Activated effector memory CD4-positive, alpha-beta T cell treated with Interleukin-2 at 50 U/mL for 16 hours (primary cell): Measurements from ENCODE around the gene UGT3A2.
"Not testable (repeated sequence)": the region's sequence is repeated elsewhere in the genome, so short reads cannot be mapped to it uniquely, and the experiment has no call there.

Source experiments
- DNase-seq: peaks from one replicate; pipeline ENCODE4 v3.0.0-alpha.2; 2020

Gene UGT3A2

GRCh38 chr5:36049949-36050348 is 16.7 kb downstream of the UGT3A2 start:
- no peak for DNase-seq

- DNase-seq, result no peak
Measured at GRCh38 chr5:36047384-36048160, 19.1 kb downstream of the UGT3A2 start.

DNA sequence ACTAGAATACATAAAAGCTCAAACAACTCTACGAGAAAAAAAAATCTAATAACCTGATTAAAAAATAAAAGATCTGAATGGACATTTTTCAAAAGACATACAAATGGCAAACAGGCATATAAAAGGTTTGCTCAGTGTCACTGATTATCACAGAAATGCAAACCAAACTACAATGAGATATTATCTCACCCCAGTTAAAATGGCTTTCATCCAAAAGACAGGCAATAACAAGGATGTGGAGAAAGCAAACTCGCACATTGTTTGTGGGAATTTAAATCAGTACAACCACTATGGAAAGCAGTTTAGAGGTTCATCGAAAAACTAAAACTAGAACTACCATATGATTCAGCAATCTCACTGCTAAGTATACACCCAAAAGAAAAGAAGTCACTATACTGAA is 20.8 kb downstream of the UGT3A2 start:
- no peak for DNase-seq

- no peak for DNase-seq
Measured at GRCh38 chr5:36041537-36041845, 25.2 kb downstream of the UGT3A2 start.

- no peak for DNase-seq
Measured at GRCh38 chr5:36040651-36041536, 25.8 kb downstream of the UGT3A2 start.

- DNase-seq, result no peak
Measured at GRCh38 chr5:36035696-36036095, 31.0 kb downstream of the UGT3A2 start.

DNA sequence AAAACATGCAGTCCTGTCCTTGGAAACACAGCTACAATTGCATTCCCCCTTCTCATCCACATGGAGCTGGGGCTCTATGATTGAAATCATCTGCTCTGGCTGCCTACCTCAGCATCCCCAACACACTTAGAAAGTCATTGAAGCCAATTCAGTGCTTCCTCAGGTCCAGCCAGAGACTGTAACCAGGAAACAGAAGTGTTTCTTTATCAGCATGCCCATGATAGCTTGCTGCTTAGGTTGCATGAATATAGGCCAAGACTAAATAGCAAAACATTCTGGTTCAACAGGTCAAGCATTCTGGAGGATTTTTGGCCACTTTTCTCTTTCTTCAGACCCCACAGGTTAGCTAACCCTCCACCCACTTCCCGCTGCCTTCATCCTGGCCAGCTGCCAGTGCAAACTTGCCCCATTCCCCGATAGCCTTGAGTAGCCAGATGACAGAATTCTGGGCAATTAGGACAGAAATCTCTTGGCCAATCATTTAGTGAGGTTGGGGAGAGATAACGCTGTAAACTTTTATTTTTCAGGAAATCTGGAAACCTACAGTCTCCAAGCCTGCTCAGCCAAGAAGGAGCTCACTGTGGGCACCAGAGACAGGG is 32.0 kb downstream of the UGT3A2 start:
- not testable (repeated sequence) for DNase-seq

DNA sequence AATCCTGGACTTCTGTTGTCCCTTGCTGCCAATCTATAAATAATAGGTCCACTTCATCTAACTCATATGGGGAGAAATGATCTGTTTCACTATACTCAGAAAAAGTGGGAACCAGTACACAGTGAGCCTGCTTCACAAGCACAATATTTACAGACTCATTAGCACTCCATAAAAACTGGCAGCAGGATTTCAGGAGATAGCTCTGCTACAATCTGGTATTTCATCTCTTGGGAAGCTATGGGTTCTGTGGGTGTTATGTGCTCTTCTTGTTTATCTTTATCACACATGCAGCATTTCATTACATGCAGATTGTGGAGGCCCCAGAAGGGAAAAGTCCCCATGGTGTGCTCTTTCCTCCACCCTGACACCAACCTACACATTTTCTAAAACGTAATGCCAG is 33.2 kb downstream of the UGT3A2 start:
- DNase-seq, result no peak

GRCh38 chr5:36033047-36033446 is 33.6 kb downstream of the UGT3A2 start:
- DNase-seq, result no peak

DNA sequence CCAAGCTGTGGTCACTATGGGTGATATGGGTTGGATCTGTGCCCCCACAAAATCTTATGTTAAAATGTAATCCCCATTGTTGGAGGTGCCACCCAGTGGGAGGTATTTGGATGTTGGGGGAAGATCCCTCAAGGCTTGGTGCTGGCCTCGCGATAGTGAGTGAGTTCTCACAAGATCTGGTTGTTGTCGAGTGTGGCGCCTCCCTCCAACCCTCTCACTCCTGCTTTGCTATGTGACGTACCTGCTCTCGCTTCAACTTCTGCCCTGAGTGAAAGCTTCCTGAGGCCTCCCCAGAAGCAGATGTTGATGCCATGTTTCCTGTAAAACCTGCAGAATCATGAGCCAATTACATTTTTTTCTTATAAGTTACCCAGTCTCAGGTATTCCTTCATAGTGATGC is 35.5 kb downstream of the UGT3A2 start:
- DNase-seq, result no peak

DNA sequence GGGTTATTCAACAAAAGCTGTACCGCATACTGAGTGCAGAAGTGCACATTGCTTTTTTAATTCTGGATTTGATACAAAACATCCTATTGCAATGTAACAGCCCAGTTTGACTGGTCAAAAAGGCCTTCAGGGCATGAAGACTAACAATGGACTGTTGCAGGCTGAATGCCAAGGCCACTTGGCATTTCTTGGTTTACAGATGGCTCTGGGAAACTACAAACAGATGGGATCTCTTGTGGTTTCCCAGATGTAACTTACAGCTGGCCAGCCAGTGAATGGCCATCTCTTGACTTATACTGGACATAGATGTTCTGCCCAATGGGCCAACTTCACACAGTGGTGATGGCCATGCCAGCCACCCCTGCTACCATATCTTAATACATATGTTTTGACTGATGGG is 36.8 kb downstream of the UGT3A2 start:
- DNase-seq, result no peak

- no peak for DNase-seq
Measured at GRCh38 chr5:36028816-36029465, 37.7 kb downstream of the UGT3A2 start.

- DNase-seq, result no peak
Measured at GRCh38 chr5:36027711-36028110, 39.0 kb downstream of the UGT3A2 start.

DNA sequence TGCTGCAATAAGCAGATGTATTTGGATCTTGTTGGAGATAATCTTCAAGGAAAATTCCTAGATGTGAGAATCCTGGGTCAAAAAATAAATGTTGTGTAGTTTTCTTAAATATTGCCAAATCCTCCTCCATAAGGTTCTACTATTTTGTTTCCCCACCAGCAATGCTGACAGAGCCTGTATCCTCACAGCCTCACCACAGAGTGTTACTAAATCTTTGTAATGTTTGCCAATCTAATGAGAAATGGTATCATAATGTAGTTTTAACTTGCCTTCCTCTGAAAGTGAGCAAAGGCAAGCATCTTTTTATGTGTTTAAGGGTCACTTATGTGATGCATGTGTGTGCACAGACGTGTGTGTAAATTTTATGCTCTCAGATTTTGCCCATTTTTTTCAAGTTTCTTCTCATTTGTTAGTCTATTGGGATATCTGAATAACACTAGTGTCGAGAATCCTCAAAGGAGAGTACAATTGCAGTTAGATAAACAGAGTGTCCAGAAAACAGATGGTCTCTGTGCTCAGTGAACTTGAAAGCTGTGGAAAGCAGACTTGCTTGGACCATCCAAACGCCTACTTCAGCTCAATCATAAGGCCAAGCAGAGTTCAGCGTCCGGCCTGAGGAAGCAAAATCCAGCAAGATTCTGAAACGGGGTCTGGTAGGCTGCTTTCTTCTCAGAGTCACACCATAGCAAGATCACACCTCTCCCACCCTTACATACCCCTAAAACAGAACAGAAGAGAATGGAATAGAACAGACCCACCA is 39.8 kb downstream of the UGT3A2 start:
- DNase-seq, result no peak

DNA sequence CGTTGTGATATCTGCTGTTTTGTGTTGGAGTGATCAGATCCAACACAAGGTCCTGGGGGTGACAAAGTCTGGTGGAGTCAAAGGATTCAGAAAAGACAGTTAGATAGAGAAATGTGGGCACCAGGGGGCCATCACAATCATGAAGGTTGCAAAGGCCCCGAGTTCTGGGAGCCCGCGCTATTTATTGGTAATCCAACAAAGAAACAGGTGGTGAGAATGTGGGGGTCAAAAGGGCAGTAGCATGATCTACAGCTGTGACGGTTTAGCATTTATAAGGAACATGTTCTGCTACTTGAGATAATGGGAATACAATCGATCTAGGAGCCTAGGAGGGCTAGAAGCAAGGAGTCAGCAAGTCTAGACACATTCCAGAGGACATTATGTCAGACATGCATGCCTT is 44.4 kb downstream of the UGT3A2 start:
- not testable (repeated sequence) for DNase-seq

- not testable (repeated sequence) for DNase-seq
Measured at GRCh38 chr5:36019584-36019983, 47.1 kb downstream of the UGT3A2 start.

GRCh38 chr5:36017622-36018021 is 49.1 kb downstream of the UGT3A2 start:
- no peak for DNase-seq

DNA sequence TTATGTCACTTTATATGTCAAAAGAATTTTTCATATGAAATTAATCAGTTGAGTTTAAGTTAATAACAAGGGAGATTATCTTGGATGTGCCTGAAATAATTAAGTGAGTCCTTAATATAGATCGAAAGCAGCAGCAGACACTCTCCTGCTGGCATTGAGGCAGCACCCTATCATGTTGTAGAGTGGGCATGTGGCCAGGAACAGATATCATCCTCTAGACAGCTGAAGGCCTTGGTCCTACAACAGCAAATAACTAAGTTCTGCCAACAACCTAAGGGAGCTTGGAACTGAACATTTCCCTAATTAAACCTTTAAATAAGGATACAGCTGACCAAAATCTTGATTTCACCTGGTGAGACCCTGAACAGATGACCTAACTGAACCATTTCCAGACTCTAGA is 49.7 kb downstream of the UGT3A2 start:
- no peak for DNase-seq

GRCh38 chr5:36013182-36013581 is 53.5 kb downstream of the UGT3A2 start:
- no peak for DNase-seq

DNA sequence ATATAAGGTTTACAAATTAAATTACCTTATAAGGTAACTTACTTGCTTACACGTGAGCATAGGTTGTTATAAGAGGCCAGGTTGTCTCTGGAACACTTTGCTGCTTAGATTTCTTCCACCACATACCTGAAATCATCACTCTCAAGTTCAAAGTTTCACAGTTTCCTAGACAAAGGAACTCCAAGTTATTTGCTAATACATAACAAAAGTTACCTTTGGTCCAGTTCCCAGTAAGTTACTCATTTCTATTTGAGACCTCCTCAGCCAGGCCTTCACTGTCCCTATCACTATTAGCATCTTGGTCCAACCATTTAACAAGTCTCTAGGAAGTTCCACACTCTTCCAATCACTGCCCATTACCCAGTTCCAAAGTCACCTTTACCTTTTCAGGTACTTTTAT is 57.0 kb downstream of the UGT3A2 start:
- DNase-seq, result no peak

DNA sequence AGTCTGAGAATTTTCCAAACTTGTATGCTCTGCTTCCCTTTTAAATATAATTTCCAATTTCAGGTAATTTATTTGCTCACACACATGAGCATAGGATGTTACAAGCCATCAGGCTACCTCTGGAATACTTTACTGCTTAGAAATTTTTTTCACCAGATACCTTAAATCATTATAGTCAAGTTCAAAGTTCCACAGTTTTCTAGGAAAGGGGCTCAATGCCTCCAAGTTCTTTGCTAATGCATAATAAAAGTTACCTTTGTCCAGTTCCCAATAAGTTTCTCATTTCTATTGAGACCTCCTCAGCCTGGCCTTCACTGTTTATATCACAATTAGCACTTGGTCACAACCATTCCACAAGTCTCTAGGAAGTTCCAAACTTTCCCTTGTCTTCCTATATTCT is 59.3 kb downstream of the UGT3A2 start:
- no peak for DNase-seq

DNA sequence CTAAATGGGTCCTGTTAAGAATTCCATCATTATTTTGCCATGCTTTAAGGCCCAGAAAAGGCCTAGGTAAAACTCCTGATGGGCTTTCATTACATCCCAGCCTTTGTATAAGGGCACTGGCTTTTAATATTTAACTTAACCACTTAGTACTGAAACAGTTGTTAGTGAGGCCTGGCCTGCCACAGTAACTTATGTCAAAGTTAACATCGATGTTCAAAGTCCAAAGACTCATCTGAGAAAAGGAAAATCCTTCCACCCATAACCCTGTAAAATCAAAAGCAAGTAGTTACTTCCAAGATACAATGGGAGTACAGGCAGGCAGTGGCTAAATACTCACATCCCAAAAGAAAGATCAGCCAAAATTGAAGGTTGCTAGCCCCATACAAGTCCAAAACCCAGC is 60.5 kb downstream of the UGT3A2 start:
- DNase-seq, result no peak

DNA sequence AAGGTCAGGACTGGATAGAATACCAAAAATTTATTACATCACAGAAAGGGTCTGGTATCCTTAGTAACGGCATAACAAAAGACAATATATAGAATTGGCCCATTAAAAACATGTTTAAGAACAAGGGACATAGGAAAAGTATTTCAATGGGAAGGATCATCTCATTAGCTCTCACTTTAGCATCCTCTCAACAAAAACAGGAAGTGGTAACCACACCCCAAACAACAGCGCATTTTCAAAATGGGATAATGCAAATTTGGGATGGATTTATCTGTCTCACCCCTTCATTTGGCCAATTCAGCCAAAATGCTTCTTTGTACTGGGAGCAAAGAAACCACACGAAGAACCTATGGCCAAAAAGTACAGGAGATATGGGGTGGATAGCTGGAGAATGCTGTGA is 65.7 kb downstream of the UGT3A2 start:
- DNase-seq, result no peak
